Sigmoid colon (tissue), 4 donors: ENCODE measurements around the gene KAZN.

Experiments used
- CTCF ChIP-seq, 4 experiments: fragments of 450-650 bp in 3 of 4; fragments of 200-600 bp in 1 of 4; IDR thresholded peaks; one replicate each; pipeline ENCODE4 v1.5.1; 2016 to 2019; ENCODE audit warnings: antibody characterized with exemption in 4 of 4, mild to moderate bottlenecking in 3 of 4, moderate library complexity in 2 of 4
- POLR2A ChIP-seq, 2 donors: fragments of 450-650 bp; IDR thresholded peaks; one replicate each; pipeline ENCODE4 v1.6.1; 2016; ENCODE audit warnings: antibody characterized with exemption in 2 of 2, mild to moderate bottlenecking in 2 of 2, moderate library complexity in 2 of 2
- POLR2AphosphoS5 ChIP-seq, 4 donors: sonication (generic); formaldehyde crosslinking; IDR thresholded peaks; one replicate each; pipeline ENCODE4 v1.6.1; 2017; ENCODE audit warnings: antibody characterized with exemption in 4 of 4

- TF ChIP-seq POLR2A (IDR thresholded peaks at IDR 0.05) (no peak), CTCF (IDR thresholded peaks at IDR 0.05) (no peak), POLR2AphosphoS5 (IDR thresholded peaks at IDR 0.05) (no peak)
Observed at GRCh38 chr1:15099441-15100120, 501.1 kb downstream of the KAZN start.
